ENCODE measurements around the gene MSRB2. TPM values are rescaled to one million over a fixed set of nuclear protein-coding genes. Genes with fewer than 3 reads are reported as not detected.

The MSRB2 gene
- total and polyA plus RNA-seq, 2 of the 4 experiments (the other 2 are of a cell fraction), result 10.6 to 20.1 TPM

DNA sequence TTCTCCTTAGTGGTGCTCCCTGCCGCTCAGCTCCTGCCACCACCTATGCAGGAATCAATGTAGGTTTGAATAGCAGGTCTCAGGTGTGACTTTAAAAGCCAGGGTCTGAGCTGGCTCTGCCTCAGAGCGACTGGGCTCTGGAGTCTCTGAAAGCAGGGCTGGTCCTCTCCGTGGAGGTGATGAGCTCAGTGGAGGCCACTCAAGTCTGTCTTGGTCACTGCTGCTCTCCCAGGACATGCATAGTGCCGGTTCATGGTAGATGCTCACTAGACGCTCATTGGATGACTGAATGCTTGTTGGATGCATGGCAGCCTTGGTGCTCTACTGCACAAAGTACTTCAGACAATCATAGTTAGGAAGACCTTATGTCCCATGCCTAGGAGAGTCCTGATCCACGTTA, 51.7 kb downstream of the MSRB2 start:
- Histone ChIP-seq H4K91ac (ENCODE audit: insufficient read depth, low read depth, low read length) (no peak overlapping the region), H3K56ac (ENCODE audit: extremely low read depth, insufficient read depth, low read length) (no peak overlapping the region), H2BK20ac (ENCODE audit: low read depth, low read length) (no peak overlapping the region), H3K14ac (replicated peaks; ENCODE audit: low read depth, low read length) (no peak overlapping the region), H3K4me3 (ENCODE audit: insufficient read depth, low read depth, low read length) (no peak overlapping the region), H3K9ac (ENCODE audit: low read depth, low read length) (no peak overlapping the region), H3K27ac (ENCODE audit: insufficient read depth, low read length) (no peak overlapping the region), H3K4ac (ENCODE audit: low read depth, low read length) (no peak overlapping the region), H4K20me1 (ENCODE audit: insufficient read depth, low read length) (no peaks in the 10 kb centered on the region), H2BK5ac (ENCODE audit: low read depth, low read length, poor library complexity, severe bottlenecking) (no peak overlapping the region), H3K18ac (ENCODE audit: low read depth, low read length) (no peak overlapping the region), H2AK5ac (ENCODE audit: low read depth, low read length) (no peak overlapping the region), H3K4me2 (ENCODE audit: low read depth, low read length) (no peak overlapping the region), H3K79me1 (ENCODE audit: low read depth in 1 of 2, low read length in 2 of 2) (no peaks in the 10 kb centered on the region), H3K4me1 (ENCODE audit: control insufficient read depth, insufficient read depth, low read length) (no peaks in the 10 kb centered on the region), H2AK9ac (replicated peaks; ENCODE audit: low read depth, low read length, poor library complexity) (no peak overlapping the region), H3K9me1 (ENCODE audit: insufficient read depth, low read length) (no peaks in the 10 kb centered on the region), H3K9me3 (ENCODE audit: control insufficient read depth, insufficient read depth, low read length) (no peaks in the 10 kb centered on the region), H3K36me3 (ENCODE audit: control insufficient read depth, insufficient read depth, low read length) (no peaks in the 10 kb centered on the region), H4K5ac (ENCODE audit: low read depth, low read length) (no peak overlapping the region), H2BK15ac (ENCODE audit: low read depth, low read length) (no peak overlapping the region), H3K23ac (ENCODE audit: low read depth, low read length) (no peak overlapping the region), H3K27me3 (ENCODE audit: control insufficient read depth, insufficient read depth, low read length) (no peaks in the 10 kb centered on the region), H2AFZ (replicated peaks; ENCODE audit: low read length, poor library complexity) (no peak overlapping the region), H4K8ac (ENCODE audit: low read depth in 2 of 2, low read length in 2 of 2) (no peak overlapping the region), H2BK120ac (ENCODE audit: low read depth, low read length) (no peak overlapping the region)
- CTCF ChIA-PET, result no interaction called here
- intact Hi-C loops (cut with micrococcal nuclease) (no loop called here), in situ Hi-C loops (cut with MboI; ENCODE audit: low sequenced_read_pairs) (no loop called here), dilution Hi-C loops (cut with HindIII; ENCODE audit: low sequenced_read_pairs, unreplicated experiment) (no loop called here)
- 64% methylated on average over 3 of the region's 6 CpGs; no CpG with 5 or more reads in 1 of the 2 experiments for WGBS, 2 experiments (ENCODE audit: extremely low coverage in 2 of 2, insufficient read length in 1 of 2)
- BruUV-seq (replicated peaks), result no TSS peak
- DNase-seq (no peak), ATAC-seq (ENCODE audit: low read depth) (no peak)
- TF ChIP-seq SMC3 (IDR thresholded peaks at IDR 0.05; ENCODE audit: low read depth, low read length), result no peak
- no peak for TF ChIP-seq RCOR1 (IDR thresholded peaks at IDR 0.05; ENCODE audit: insufficient replicate concordance, low read length)
- no peak for TF ChIP-seq NFE2L2 (IDR thresholded peaks at IDR 0.05; ENCODE audit: low read depth, low read length)
- TF ChIP-seq BHLHE40 (IDR thresholded peaks at IDR 0.05; ENCODE audit: low read depth, low read length), result no peak
- POLR2A ChIA-PET (ENCODE audit: unreplicated experiment), result no interaction called here
